Measurements from ENCODE around the gene LAP3.

GRCh38 chr4:17545374-17546140 lies 31.4 kb upstream of the LAP3 start:
- TF ChIP-seq MAX (IDR thresholded peaks at IDR 0.05) (no peak), CTCF (IDR thresholded peaks at IDR 0.05; ENCODE audit: low read depth, low read length, missing input control) (no peak), ZBTB33 (IDR thresholded peaks at IDR 0.05) (no peak), REST (IDR thresholded peaks at IDR 0.05) (no peak), RAD21 (IDR thresholded peaks at IDR 0.05) (no peak), SP1 (IDR thresholded peaks at IDR 0.05) (no peak), GABPA (IDR thresholded peaks at IDR 0.05 in 1 of 2, conservative IDR thresholded peaks at IDR 0.05 in 1 of 2) (no peak), YY1 (IDR thresholded peaks at IDR 0.05) (no peak), NR2F2 (IDR thresholded peaks at IDR 0.05) (no peak), TAF1 (conservative IDR thresholded peaks at IDR 0.05) (no peak), ATF3 (IDR thresholded peaks at IDR 0.05) (no peak)
